GM23338 (cell line): Measurements from ENCODE around the gene CCDC149.
A peak's percentile ranks its signal among the peaks of the same experiment; 100 is the strongest.

Source experiments
- CREB1 ChIP-seq: fragments of 250-450 bp; sonication (Bioruptor Pico); IDR thresholded peaks from 2 replicates; pipeline ENCODE4 v1.5.0; 2020; ENCODE audit warnings: low read depth, mild to moderate bottlenecking, moderate library complexity
- CTCF ChIP-seq, 2 experiments: fragments of 200-600 bp in 1 of 2; sonication (generic) in 1 of 2; conservative IDR thresholded peaks; 2 replicates each; pipeline versions ENCODE4 v1.5.1 to v1.6.1; 2016 to 2017; ENCODE audit warnings: antibody characterized with exemption in 2 of 2, low read depth in 2 of 2, mild to moderate bottlenecking in 2 of 2, moderate library complexity in 1 of 2
- EZH2 ChIP-seq: fragments of 200-600 bp; sonication (generic); IDR thresholded peaks from one replicate; pipeline ENCODE4 v1.8.0; 2017; ENCODE audit warnings: antibody characterized with exemption, mild to moderate bottlenecking, low read depth; ENCODE audit not compliant: unreplicated experiment
- EZH2phosphoT487 ChIP-seq: fragments of 200-600 bp; sonication (generic); IDR thresholded peaks from one replicate; pipeline ENCODE4 v1.8.1; 2018; ENCODE audit warnings: antibody characterized with exemption; ENCODE audit not compliant: unreplicated experiment
- JUNB ChIP-seq: IDR thresholded peaks from one replicate; pipeline ENCODE4 v1.6.1; 2016; ENCODE audit warnings: antibody characterized with exemption; ENCODE audit not compliant: unreplicated experiment
- NANOG ChIP-seq: IDR thresholded peaks from 2 replicates; pipeline ENCODE4 v1.6.1; 2016; ENCODE audit warnings: antibody characterized with exemption, borderline replicate concordance
- POLR2AphosphoS5 ChIP-seq: IDR thresholded peaks from 2 replicates; pipeline ENCODE4 v1.6.1; 2016; ENCODE audit warnings: antibody characterized with exemption, low read depth
- REST ChIP-seq: IDR thresholded peaks from one replicate; pipeline ENCODE4 v1.6.1; 2018; ENCODE audit warnings: antibody characterized with exemption; ENCODE audit not compliant: unreplicated experiment
- STAT1 ChIP-seq: IDR thresholded peaks from one replicate; pipeline ENCODE4 v1.6.1; 2016; ENCODE audit warnings: antibody characterized with exemption; ENCODE audit not compliant: unreplicated experiment
- ZNF114 ChIP-seq: fragments of 250-450 bp; sonication (Bioruptor Pico); IDR thresholded peaks from 2 replicates; pipeline ENCODE4 v1.5.0; 2020; ENCODE audit warnings: mild to moderate bottlenecking, moderate library complexity
- ZNF331 ChIP-seq: fragments of 250-450 bp; sonication (Bioruptor Pico); IDR thresholded peaks from 2 replicates; pipeline ENCODE4 v1.5.0; 2020; ENCODE audit warnings: low read depth, mild to moderate bottlenecking, moderate library complexity
- ZNF462 ChIP-seq: fragments of 250-450 bp; sonication (Bioruptor Pico); IDR thresholded peaks from 2 replicates; pipeline ENCODE4 v1.5.0; 2020; ENCODE audit warnings: mild to moderate bottlenecking, moderate library complexity
- TF ChIP-seq, protein P1 (sequence below): IDR thresholded peaks from 2 replicates; pipeline ENCODE4 v1.6.1; 2016; ENCODE audit warnings: antibody characterized with exemption

- TF ChIP-seq CTCF (conservative IDR thresholded peaks at IDR 0.05; ENCODE audit: low read depth in 2 of 2) (no peak), POLR2AphosphoS5 (no peak), REST (peak; percentile 39), EZH2 (no peak), EZH2phosphoT487 (no peak), CREB1 (no peak), JUNB (no peak), STAT1 (no peak), ZNF331 (CRISPR knock-in tag) (no peak), ZNF462 (CRISPR knock-in tag) (no peak), NANOG (no peak), ZNF114 (CRISPR knock-in tag) (no peak)
- TF ChIP-seq, protein P1, sequence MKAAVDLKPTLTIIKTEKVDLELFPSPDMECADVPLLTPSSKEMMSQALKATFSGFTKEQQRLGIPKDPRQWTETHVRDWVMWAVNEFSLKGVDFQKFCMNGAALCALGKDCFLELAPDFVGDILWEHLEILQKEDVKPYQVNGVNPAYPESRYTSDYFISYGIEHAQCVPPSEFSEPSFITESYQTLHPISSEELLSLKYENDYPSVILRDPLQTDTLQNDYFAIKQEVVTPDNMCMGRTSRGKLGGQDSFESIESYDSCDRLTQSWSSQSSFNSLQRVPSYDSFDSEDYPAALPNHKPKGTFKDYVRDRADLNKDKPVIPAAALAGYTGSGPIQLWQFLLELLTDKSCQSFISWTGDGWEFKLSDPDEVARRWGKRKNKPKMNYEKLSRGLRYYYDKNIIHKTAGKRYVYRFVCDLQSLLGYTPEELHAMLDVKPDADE, result no peak
These were observed 20.6 kb downstream of the CCDC149 start for GRCh38 chr4:24892278-24892677.
